HepG2 (cell line): ENCODE measurements around the gene STRN3. TPM values are rescaled to one million over a fixed set of nuclear protein-coding genes. Genes with fewer than 3 reads are reported as not detected.
A peak's percentile ranks its signal among the peaks of the same experiment; 100 is the strongest.

Experiments
- BRCA1 ChIP-seq: sonication (generic); formaldehyde crosslinking; IDR thresholded peaks from 2 replicates; pipeline ENCODE4 v1.4.0; 2020; ENCODE audit warnings: missing genetic modification reagents
- CEBPB ChIP-seq: IDR thresholded peaks from 2 replicates; pipeline ENCODE4 v1.6.1; 2011; ENCODE audit warnings: low read depth, low read length, improper control_type of control experiment, borderline replicate concordance
- HNRNPUL1 ChIP-seq: fragments of 200-400 bp; formaldehyde crosslinking; IDR thresholded peaks from 2 replicates; pipeline ENCODE4 v1.6.1; 2017; ENCODE audit warnings: low read depth, mild to moderate bottlenecking, low read length, moderate library complexity
- LCORL ChIP-seq, 2 experiments: fragments of 450-650 bp in 1 of 2; sonication (generic) in 1 of 2; formaldehyde crosslinking in 1 of 2; IDR thresholded peaks; 2 replicates each; pipeline versions ENCODE4 v1.5.0 to v1.6.1; 2017 to 2020; ENCODE audit warnings: antibody characterized with exemption in 1 of 2, missing genetic modification reagents in 1 of 2
- NR2F1 ChIP-seq, 2 experiments: fragments of 450-650 bp in 1 of 2; formaldehyde crosslinking in 1 of 2; IDR thresholded peaks; 2 replicates each; pipeline versions ENCODE4 v1.5.0 to v1.6.1; 2016 to 2020; ENCODE audit warnings: mild to moderate bottlenecking in 1 of 2, missing compliant biosample characterization in 1 of 2, missing genetic modification reagents in 1 of 2, moderate library complexity in 1 of 2
- SMAD1 ChIP-seq: sonication (generic); formaldehyde crosslinking; IDR thresholded peaks from 2 replicates; pipeline ENCODE4 v1.4.0; 2020; ENCODE audit warnings: missing genetic modification reagents, low read depth, mild to moderate bottlenecking, borderline replicate concordance
- SMYD3 ChIP-seq: sonication (generic); formaldehyde crosslinking; IDR thresholded peaks from 2 replicates; pipeline ENCODE4 v1.8.1; 2023; ENCODE audit warnings: mild to moderate bottlenecking, missing genetic modification reagents
- ZMYM3 ChIP-seq: sonication (generic); formaldehyde crosslinking; IDR thresholded peaks from 2 replicates; pipeline ENCODE4 v1.5.1; 2020; ENCODE audit warnings: mild to moderate bottlenecking, missing genetic modification reagents
- polyA plus RNA-seq, 8 experiments: library from polyadenylated mRNA; depleted of rRNA in 3 of 8; stranded (reverse) in 7 of 8; unstranded in 1 of 8; fragments of >200 nt; fragmentation: Illumina TruSeq in 4 of 8; extraction: Trizol in 4 of 8; gene quantifications; 2 replicates each; pipeline versions ENCODE4 v1.2.1 to v1.2.3, GENCODE V29; 2011 to 2016; ENCODE audit warnings: low read depth in 4 of 8, missing spikeins in 1 of 8, mixed read lengths in 1 of 8; ENCODE audit not compliant: insufficient read depth in 1 of 8
- total RNA-seq, 5 experiments: library from RNA; depleted of rRNA; stranded (reverse); fragments of >200 nt; fragmentation: Illumina TruSeq; extraction: Trizol; gene quantifications; 2 replicates each; pipeline ENCODE4 v1.2.3, GENCODE V29; 2016; ENCODE audit warnings: low read depth in 1 of 5
- TF ChIP-seq, protein P1 (sequence below): sonication (generic); formaldehyde crosslinking; conservative IDR thresholded peaks from 2 replicates; pipeline ENCODE4 v1.8.0; 2022; ENCODE audit warnings: mild to moderate bottlenecking, moderate library complexity, missing genetic modification reagents
- TF ChIP-seq, protein P2 (sequence below): sonication (generic); formaldehyde crosslinking; IDR thresholded peaks from 2 replicates; pipeline ENCODE4 v1.4.0; 2020; ENCODE audit warnings: mild to moderate bottlenecking, missing genetic modification reagents
- TF ChIP-seq, protein P3 (sequence below): sonication (generic); formaldehyde crosslinking; IDR thresholded peaks from 2 replicates; pipeline ENCODE4 v1.5.0; 2020; ENCODE audit warnings: missing genetic modification reagents
- TF ChIP-seq, protein P4 (sequence below): IDR thresholded peaks from 2 replicates; pipeline ENCODE4 v1.6.1; 2016; ENCODE audit warnings: low read depth, control low read depth
- TF ChIP-seq, protein P5 (sequence below): sonication (generic); formaldehyde crosslinking; conservative IDR thresholded peaks from 2 replicates; pipeline ENCODE4 v1.4.0; 2020; ENCODE audit warnings: mild to moderate bottlenecking, missing genetic modification reagents, moderate library complexity
- TF ChIP-seq, protein P6 (sequence below): sonication (generic); formaldehyde crosslinking; conservative IDR thresholded peaks from 2 replicates; pipeline ENCODE4 v1.4.0; 2020; ENCODE audit warnings: missing genetic modification reagents

STRN3 gene
- total and polyA plus RNA-seq, 2 of the 13 experiments (the other 11 are each of a cell fraction or from before 2014, with no cell fraction given): 49.4 to 123 TPM

DNA sequence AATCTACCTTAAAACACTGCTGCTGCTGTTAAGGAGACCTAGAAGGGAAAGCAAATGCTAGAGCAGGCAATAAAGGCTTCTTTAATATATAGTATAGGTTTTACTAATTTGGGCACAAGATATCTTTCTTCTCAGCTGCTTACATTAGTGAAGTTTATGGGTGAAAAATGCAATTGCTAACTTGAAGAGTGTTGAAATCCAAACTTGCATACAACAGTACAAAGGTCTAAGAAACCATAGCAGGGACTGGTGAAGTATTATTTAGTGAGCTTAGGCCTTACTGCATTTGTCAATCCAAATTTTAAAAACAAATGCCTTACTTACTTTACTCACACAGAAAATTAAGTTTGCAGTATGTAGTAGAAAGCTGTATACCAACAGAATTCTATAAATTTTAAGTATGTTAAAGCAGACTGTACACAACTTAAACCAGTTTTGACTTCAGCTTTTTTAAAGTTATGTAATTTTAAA lies 2.1 kb downstream of the STRN3 start (continued):
- TF ChIP-seq, protein P1, sequence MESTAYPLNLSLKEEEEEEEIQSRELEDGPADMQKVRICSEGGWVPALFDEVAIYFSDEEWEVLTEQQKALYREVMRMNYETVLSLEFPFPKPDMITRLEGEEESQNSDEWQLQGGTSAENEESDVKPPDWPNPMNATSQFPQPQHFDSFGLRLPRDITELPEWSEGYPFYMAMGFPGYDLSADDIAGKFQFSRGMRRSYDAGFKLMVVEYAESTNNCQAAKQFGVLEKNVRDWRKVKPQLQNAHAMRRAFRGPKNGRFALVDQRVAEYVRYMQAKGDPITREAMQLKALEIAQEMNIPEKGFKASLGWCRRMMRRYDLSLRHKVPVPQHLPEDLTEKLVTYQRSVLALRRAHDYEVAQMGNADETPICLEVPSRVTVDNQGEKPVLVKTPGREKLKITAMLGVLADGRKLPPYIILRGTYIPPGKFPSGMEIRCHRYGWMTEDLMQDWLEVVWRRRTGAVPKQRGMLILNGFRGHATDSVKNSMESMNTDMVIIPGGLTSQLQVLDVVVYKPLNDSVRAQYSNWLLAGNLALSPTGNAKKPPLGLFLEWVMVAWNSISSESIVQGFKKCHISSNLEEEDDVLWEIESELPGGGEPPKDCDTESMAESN (CRISPR knock-in tag): peak; percentile 47; the same call in 1 of the 2 replicates
- TF ChIP-seq, protein P2, sequence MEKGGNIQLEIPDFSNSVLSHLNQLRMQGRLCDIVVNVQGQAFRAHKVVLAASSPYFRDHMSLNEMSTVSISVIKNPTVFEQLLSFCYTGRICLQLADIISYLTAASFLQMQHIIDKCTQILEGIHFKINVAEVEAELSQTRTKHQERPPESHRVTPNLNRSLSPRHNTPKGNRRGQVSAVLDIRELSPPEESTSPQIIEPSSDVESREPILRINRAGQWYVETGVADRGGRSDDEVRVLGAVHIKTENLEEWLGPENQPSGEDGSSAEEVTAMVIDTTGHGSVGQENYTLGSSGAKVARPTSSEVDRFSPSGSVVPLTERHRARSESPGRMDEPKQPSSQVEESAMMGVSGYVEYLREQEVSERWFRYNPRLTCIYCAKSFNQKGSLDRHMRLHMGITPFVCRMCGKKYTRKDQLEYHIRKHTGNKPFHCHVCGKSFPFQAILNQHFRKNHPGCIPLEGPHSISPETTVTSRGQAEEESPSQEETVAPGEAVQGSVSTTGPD (CRISPR knock-in tag): no peak
- TF ChIP-seq, protein P3, sequence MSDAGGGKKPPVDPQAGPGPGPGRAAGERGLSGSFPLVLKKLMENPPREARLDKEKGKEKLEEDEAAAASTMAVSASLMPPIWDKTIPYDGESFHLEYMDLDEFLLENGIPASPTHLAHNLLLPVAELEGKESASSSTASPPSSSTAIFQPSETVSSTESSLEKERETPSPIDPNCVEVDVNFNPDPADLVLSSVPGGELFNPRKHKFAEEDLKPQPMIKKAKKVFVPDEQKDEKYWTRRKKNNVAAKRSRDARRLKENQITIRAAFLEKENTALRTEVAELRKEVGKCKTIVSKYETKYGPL (CRISPR knock-in tag): 0 out of 2 replicates have a peak, but pooled peaks have one; percentile 61
- TF ChIP-seq BRCA1 (CRISPR knock-in tag): 0 out of 2 replicates have a peak, but pooled peaks have one; percentile 51
- TF ChIP-seq SMAD1 (CRISPR knock-in tag): no peak
- 0 out of 2 replicates have a peak, but pooled peaks have one; percentile 29 for TF ChIP-seq SMYD3 (CRISPR knock-in tag)
- TF ChIP-seq, protein P4, sequence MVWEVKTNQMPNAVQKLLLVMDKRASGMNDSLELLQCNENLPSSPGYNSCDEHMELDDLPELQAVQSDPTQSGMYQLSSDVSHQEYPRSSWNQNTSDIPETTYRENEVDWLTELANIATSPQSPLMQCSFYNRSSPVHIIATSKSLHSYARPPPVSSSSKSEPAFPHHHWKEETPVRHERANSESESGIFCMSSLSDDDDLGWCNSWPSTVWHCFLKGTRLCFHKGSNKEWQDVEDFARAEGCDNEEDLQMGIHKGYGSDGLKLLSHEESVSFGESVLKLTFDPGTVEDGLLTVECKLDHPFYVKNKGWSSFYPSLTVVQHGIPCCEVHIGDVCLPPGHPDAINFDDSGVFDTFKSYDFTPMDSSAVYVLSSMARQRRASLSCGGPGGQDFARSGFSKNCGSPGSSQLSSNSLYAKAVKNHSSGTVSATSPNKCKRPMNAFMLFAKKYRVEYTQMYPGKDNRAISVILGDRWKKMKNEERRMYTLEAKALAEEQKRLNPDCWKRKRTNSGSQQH (CRISPR knock-in tag): 0 out of 2 replicates have a peak, but pooled peaks have one; percentile 6
- TF ChIP-seq, protein P5, sequence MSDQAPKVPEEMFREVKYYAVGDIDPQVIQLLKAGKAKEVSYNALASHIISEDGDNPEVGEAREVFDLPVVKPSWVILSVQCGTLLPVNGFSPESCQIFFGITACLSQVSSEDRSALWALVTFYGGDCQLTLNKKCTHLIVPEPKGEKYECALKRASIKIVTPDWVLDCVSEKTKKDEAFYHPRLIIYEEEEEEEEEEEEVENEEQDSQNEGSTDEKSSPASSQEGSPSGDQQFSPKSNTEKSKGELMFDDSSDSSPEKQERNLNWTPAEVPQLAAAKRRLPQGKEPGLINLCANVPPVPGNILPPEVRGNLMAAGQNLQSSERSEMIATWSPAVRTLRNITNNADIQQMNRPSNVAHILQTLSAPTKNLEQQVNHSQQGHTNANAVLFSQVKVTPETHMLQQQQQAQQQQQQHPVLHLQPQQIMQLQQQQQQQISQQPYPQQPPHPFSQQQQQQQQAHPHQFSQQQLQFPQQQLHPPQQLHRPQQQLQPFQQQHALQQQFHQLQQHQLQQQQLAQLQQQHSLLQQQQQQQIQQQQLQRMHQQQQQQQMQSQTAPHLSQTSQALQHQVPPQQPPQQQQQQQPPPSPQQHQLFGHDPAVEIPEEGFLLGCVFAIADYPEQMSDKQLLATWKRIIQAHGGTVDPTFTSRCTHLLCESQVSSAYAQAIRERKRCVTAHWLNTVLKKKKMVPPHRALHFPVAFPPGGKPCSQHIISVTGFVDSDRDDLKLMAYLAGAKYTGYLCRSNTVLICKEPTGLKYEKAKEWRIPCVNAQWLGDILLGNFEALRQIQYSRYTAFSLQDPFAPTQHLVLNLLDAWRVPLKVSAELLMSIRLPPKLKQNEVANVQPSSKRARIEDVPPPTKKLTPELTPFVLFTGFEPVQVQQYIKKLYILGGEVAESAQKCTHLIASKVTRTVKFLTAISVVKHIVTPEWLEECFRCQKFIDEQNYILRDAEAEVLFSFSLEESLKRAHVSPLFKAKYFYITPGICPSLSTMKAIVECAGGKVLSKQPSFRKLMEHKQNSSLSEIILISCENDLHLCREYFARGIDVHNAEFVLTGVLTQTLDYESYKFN (CRISPR knock-in tag): peak; percentile 77
- TF ChIP-seq NR2F1 (CRISPR knock-in tag; IDR thresholded peaks at IDR 0.05): 0 out of 4 replicates have a peak, but pooled peaks of 1 of the 2 experiments have one; percentile 11
- TF ChIP-seq, protein P6, sequence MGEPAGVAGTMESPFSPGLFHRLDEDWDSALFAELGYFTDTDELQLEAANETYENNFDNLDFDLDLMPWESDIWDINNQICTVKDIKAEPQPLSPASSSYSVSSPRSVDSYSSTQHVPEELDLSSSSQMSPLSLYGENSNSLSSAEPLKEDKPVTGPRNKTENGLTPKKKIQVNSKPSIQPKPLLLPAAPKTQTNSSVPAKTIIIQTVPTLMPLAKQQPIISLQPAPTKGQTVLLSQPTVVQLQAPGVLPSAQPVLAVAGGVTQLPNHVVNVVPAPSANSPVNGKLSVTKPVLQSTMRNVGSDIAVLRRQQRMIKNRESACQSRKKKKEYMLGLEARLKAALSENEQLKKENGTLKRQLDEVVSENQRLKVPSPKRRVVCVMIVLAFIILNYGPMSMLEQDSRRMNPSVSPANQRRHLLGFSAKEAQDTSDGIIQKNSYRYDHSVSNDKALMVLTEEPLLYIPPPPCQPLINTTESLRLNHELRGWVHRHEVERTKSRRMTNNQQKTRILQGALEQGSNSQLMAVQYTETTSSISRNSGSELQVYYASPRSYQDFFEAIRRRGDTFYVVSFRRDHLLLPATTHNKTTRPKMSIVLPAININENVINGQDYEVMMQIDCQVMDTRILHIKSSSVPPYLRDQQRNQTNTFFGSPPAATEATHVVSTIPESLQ (CRISPR knock-in tag): 0 out of 2 replicates have a peak, but pooled peaks have one; percentile 22
- 0 out of 2 replicates have a peak, but pooled peaks have one; percentile 57 for TF ChIP-seq HNRNPUL1
- no peak for TF ChIP-seq LCORL (IDR thresholded peaks at IDR 0.05)
- TF ChIP-seq LCORL (CRISPR knock-in tag; IDR thresholded peaks at IDR 0.05): peak; percentile 51; the same call in 1 of the 2 replicates
- peak; percentile 87; the same call in 1 of the 2 replicates for TF ChIP-seq CEBPB
- TF ChIP-seq ZMYM3 (CRISPR knock-in tag): no peak
